SU-DHL-6 (cell line): Measurements from ENCODE around the gene CXCL10.
"Not testable (repeated sequence)": the region's sequence is repeated elsewhere in the genome, so short reads cannot be mapped to it uniquely, and the experiment has no call there.

Source experiments
- EZH2phosphoT487 ChIP-seq: fragments of 200-600 bp; sonication (generic), shearing (Covaris generic); conservative IDR thresholded peaks from 2 replicates; pipeline ENCODE4 v1.6.1; 2018; ENCODE audit warnings: mild to moderate bottlenecking, antibody characterized with exemption, low read length, moderate library complexity, mixed read lengths
- TF ChIP-seq, protein P1 (sequence below): fragments of 200-600 bp; sonication (generic); IDR thresholded peaks from one replicate; pipeline ENCODE4 v1.5.1; 2017; ENCODE audit warnings: antibody characterized with exemption, mild to moderate bottlenecking, low read length, moderate library complexity; ENCODE audit not compliant: insufficient read depth, poor library complexity, severe bottlenecking

DNA sequence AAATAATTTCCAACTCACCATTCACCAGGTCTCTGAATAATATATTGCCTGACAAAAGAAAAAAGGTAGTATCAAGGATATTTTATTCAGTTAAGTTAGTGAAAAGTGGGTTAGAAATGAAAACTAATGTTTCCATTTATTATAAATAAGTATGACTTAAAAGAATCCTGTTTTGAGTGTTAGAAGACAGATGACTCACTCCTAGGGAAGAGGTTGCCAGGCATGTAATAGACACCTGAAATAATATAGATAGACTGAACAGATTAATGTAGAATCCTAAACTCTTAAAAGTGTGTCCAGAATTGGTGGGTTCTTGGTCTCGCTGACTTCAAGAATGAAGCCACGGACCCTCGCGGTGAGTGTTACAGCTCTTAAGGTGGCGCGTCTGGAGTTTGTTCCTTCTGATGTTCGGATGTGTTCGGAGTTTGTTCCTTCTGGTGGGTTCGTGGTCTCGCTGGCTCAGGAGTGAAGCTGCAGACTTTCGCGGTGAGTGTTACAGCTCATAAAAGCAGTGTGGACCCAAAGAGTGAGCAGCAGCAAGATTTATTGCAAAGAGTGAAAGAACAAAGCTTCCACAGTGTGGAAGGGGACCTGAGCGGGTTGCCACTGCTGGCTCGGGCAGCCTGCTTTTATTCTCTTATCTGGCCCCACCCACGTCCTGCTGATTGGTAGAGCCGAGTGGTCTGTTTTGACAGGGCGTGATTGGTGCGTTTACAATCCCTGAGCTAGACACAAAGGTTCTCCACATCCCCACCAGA lies 19.1 kb upstream of the CXCL10 start:
- TF ChIP-seq, protein P1, sequence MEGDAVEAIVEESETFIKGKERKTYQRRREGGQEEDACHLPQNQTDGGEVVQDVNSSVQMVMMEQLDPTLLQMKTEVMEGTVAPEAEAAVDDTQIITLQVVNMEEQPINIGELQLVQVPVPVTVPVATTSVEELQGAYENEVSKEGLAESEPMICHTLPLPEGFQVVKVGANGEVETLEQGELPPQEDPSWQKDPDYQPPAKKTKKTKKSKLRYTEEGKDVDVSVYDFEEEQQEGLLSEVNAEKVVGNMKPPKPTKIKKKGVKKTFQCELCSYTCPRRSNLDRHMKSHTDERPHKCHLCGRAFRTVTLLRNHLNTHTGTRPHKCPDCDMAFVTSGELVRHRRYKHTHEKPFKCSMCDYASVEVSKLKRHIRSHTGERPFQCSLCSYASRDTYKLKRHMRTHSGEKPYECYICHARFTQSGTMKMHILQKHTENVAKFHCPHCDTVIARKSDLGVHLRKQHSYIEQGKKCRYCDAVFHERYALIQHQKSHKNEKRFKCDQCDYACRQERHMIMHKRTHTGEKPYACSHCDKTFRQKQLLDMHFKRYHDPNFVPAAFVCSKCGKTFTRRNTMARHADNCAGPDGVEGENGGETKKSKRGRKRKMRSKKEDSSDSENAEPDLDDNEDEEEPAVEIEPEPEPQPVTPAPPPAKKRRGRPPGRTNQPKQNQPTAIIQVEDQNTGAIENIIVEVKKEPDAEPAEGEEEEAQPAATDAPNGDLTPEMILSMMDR: not testable (repeated sequence)
- not testable (repeated sequence) for TF ChIP-seq EZH2phosphoT487
